ENCODE data around the gene CEBPB. TPM values are rescaled to one million over a fixed set of nuclear protein-coding genes. Genes with fewer than 3 reads are reported as not detected.
A peak's percentile ranks its signal among the peaks of the same experiment; 100 is the strongest.

CEBPB gene
- total RNA-seq, 1 donor from 2014 or later: 33.8 TPM

DNA sequence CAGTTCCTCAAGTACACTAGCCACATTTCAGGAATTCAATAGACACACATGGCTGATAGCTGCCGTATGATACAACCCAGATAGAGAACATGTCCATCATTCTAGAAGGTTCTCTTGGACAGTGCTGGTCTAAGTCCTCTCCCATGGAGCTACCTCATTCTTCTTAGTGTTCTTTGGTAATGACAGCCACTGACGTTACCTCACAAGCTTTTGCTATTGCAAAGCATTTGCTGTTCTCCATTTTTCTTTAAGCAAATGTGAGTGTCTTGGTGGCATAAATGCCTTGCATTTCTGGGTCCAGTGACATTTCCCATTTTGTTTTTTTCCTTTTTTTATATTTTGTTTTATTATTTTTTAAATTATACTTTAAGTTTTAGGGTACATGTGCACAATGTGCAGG lies 8.3 kb upstream of the CEBPB start:
- H3K36me3 Mint-ChIP-seq (ENCODE audit: low read depth, unreplicated experiment): peaks cover 4% of the 10 kb centered on the region
- no peak for FAIRE-seq
- H2AFZ ChIP-seq (ENCODE audit: low read depth, low read length): no peak overlapping the region

DNA sequence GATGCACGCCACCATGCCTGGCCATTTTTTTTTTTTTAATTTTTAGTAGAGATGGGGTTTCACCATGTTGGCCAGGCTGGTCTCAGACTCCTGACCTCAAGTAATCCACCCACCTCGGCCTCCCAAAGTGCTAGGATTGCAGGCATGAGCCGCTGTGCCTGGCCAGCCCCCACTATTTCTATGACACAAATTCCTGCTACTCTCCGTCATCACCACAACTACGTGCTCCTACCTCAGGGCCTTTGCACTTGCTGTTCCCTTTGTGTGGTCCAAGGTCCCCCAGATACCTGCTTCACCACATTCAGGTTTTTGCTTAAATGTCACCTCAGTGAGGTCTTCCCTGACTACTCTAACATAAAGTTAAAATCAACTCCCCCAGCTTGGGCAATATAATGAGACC lies 5.2 kb upstream of the CEBPB start:
- no peak overlapping the region for H3K4me2 ChIP-seq (ENCODE audit: low read length)
- H3K9me3 Mint-ChIP-seq (ENCODE audit: unreplicated experiment): peaks cover 2% of the 10 kb centered on the region
- H3K27me3 ChIP-seq (ENCODE audit: insufficient read depth, low read length): no peaks in the 10 kb centered on the region
- FAIRE-seq: no peak
- H3K4me1 Mint-ChIP-seq (ENCODE audit: low read depth, unreplicated experiment): no peaks in the 10 kb centered on the region
- H3K4me1 ChIP-seq (ENCODE audit: insufficient read depth, low read length): peaks cover 8% of the 10 kb centered on the region
- no peaks in the 10 kb centered on the region for H3K79me2 ChIP-seq (ENCODE audit: insufficient read depth, low read length)
- peak overlapping the region; percentile 84 for H3K27ac Mint-ChIP-seq (ENCODE audit: unreplicated experiment)
- no peaks in the 10 kb centered on the region for H3K9me3 ChIP-seq (ENCODE audit: insufficient read depth, low read depth, low read length)
- no peak overlapping the region for H2AFZ ChIP-seq (ENCODE audit: low read depth, low read length)
- H3K4me3 Mint-ChIP-seq (ENCODE audit: unreplicated experiment): no peak overlapping the region
- no peak overlapping the region for H3K27ac ChIP-seq (ENCODE audit: low read depth, low read length)
- H3K36me3 ChIP-seq (ENCODE audit: insufficient read depth, low read length): no peaks in the 10 kb centered on the region
- H3K9ac ChIP-seq (ENCODE audit: low read length): no peak overlapping the region
- peaks cover 4% of the 10 kb centered on the region for H3K36me3 Mint-ChIP-seq (ENCODE audit: low read depth, unreplicated experiment)
- TF ChIP-seq, protein P1, sequence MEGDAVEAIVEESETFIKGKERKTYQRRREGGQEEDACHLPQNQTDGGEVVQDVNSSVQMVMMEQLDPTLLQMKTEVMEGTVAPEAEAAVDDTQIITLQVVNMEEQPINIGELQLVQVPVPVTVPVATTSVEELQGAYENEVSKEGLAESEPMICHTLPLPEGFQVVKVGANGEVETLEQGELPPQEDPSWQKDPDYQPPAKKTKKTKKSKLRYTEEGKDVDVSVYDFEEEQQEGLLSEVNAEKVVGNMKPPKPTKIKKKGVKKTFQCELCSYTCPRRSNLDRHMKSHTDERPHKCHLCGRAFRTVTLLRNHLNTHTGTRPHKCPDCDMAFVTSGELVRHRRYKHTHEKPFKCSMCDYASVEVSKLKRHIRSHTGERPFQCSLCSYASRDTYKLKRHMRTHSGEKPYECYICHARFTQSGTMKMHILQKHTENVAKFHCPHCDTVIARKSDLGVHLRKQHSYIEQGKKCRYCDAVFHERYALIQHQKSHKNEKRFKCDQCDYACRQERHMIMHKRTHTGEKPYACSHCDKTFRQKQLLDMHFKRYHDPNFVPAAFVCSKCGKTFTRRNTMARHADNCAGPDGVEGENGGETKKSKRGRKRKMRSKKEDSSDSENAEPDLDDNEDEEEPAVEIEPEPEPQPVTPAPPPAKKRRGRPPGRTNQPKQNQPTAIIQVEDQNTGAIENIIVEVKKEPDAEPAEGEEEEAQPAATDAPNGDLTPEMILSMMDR (IDR thresholded peaks at IDR 0.05; ENCODE audit: insufficient read depth, low read depth, low read length): no peak
- no peak for TF ChIP-seq EZH2 (IDR thresholded peaks at IDR 0.05; ENCODE audit: insufficient read depth, low read length)
- no peaks in the 10 kb centered on the region for H4K20me1 ChIP-seq (ENCODE audit: insufficient read depth, low read length)
- no peak overlapping the region for H3K4me3 ChIP-seq (ENCODE audit: insufficient read depth, low read depth, low read length)
- peaks cover 10% of the 10 kb centered on the region for H3K27me3 Mint-ChIP-seq (ENCODE audit: low read depth, unreplicated experiment)
- no peak for DNase-seq (ENCODE audit: low read depth)

More for the DNA sequence above, 8.3 kb upstream of the CEBPB start:
- Histone ChIP-seq H3K4me2 (ENCODE audit: low read length) (no peak overlapping the region), H3K4me3 (ENCODE audit: insufficient read depth, low read depth, low read length) (no peak overlapping the region), H3K79me2 (ENCODE audit: insufficient read depth, low read length) (no peaks in the 10 kb centered on the region), H3K9ac (ENCODE audit: low read length) (no peak overlapping the region), H3K4me1 (ENCODE audit: insufficient read depth, low read length) (peaks cover 4% of the 10 kb centered on the region), H3K27me3 (ENCODE audit: insufficient read depth, low read length) (no peaks in the 10 kb centered on the region), H4K20me1 (ENCODE audit: insufficient read depth, low read length) (no peaks in the 10 kb centered on the region), H3K9me3 (ENCODE audit: insufficient read depth, low read depth, low read length) (no peaks in the 10 kb centered on the region), H3K27ac (ENCODE audit: low read depth, low read length) (no peak overlapping the region), H3K36me3 (ENCODE audit: insufficient read depth, low read length) (no peaks in the 10 kb centered on the region)
- TF ChIP-seq EZH2 (IDR thresholded peaks at IDR 0.05; ENCODE audit: insufficient read depth, low read length): no peak
- TF ChIP-seq, protein P1 (IDR thresholded peaks at IDR 0.05; ENCODE audit: insufficient read depth, low read depth, low read length): no peak
- no peak for DNase-seq (ENCODE audit: low read depth)
- peaks cover 2% of the 10 kb centered on the region for H3K9me3 Mint-ChIP-seq (ENCODE audit: unreplicated experiment)
- no peak overlapping the region for H3K27ac Mint-ChIP-seq (ENCODE audit: unreplicated experiment)
- peaks cover 8% of the 10 kb centered on the region for H3K27me3 Mint-ChIP-seq (ENCODE audit: low read depth, unreplicated experiment)
- no peaks in the 10 kb centered on the region for H3K4me1 Mint-ChIP-seq (ENCODE audit: low read depth, unreplicated experiment)
- no peak overlapping the region for H3K4me3 Mint-ChIP-seq (ENCODE audit: unreplicated experiment)

DNA sequence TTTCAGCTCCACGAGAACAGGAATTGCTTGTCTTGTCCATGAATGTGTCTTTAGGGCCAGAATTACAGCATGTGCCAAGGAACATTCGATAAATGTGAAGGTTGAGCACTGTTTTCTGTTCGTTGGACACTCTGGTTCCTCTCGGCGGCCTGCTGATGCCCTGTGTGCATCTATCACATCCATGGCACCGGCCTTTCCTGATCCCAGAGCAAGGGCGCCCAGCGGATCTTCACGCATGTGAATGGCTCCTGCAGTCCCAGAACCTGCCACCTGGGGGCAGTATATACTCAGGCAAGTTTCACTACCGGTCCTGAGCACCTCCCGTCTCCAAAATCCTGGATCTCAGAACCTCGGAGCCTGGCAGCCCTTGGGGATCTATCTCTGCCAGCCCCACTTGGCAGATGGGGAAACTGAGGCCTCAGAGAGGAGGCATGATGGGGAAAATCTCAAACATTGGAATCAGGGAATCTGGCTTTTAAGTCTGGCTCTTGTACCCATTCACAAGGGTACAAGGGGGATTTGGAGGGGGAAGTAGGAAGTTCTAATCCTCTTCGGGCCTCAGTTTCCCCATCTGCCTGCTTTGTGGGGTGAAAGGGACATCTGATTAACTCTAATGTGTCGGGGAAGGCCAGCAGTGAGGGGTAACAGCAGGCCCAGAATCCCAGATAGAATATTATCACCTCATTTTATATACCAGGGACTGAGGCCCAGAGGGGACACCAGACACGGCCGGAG lies 4.3 kb upstream of the CEBPB start:
- H3K27me3 Mint-ChIP-seq (ENCODE audit: low read depth, unreplicated experiment): peaks cover 10% of the 10 kb centered on the region
- TF ChIP-seq EZH2 (IDR thresholded peaks at IDR 0.05; ENCODE audit: insufficient read depth, low read length): no peak
- TF ChIP-seq, protein P1 (IDR thresholded peaks at IDR 0.05; ENCODE audit: insufficient read depth, low read depth, low read length): peak; percentile 96
- no peak overlapping the region for H3K27ac Mint-ChIP-seq (ENCODE audit: unreplicated experiment)
- no peak overlapping the region for H3K27ac ChIP-seq (ENCODE audit: low read depth, low read length)
- peak overlapping the region; percentile 44 for H3K9ac ChIP-seq (ENCODE audit: low read length)
- H3K4me3 Mint-ChIP-seq (ENCODE audit: unreplicated experiment): no peak overlapping the region
- no peaks in the 10 kb centered on the region for H4K20me1 ChIP-seq (ENCODE audit: insufficient read depth, low read length)
- H3K4me1 ChIP-seq (ENCODE audit: insufficient read depth, low read length): peaks cover 8% of the 10 kb centered on the region
- DNase-seq (ENCODE audit: low read depth) (peak; percentile 33), FAIRE-seq (no peak)
- H3K4me1 Mint-ChIP-seq (ENCODE audit: low read depth, unreplicated experiment): no peaks in the 10 kb centered on the region
- peaks cover 2% of the 10 kb centered on the region for H3K9me3 Mint-ChIP-seq (ENCODE audit: unreplicated experiment)
- no peaks in the 10 kb centered on the region for H3K9me3 ChIP-seq (ENCODE audit: insufficient read depth, low read depth, low read length)
- no peaks in the 10 kb centered on the region for H3K27me3 ChIP-seq (ENCODE audit: insufficient read depth, low read length)
- H3K36me3 ChIP-seq (ENCODE audit: insufficient read depth, low read length): no peaks in the 10 kb centered on the region
- H3K79me2 ChIP-seq (ENCODE audit: insufficient read depth, low read length): no peaks in the 10 kb centered on the region
- H2AFZ ChIP-seq (ENCODE audit: low read depth, low read length): peak overlapping the region; percentile 70
- no peak overlapping the region for H3K4me2 ChIP-seq (ENCODE audit: low read length)
- H3K4me3 ChIP-seq (ENCODE audit: insufficient read depth, low read depth, low read length): no peak overlapping the region
- H3K36me3 Mint-ChIP-seq (ENCODE audit: low read depth, unreplicated experiment): peaks cover 4% of the 10 kb centered on the region

All from astrocyte (in vitro differentiated cells and primary cell).